NCI-H1048 (cell line): ENCODE data around the gene GPR27.

ENCODE experiments used
- DNase-seq: peaks from one replicate; lab custom pipeline; 2025; lab: John Stamatoyannopoulos, UW

Gene GPR27

GRCh38 chr3:71753701-71754609 is at the start of gene GPR27:
Gene GPR27 (plus strand): TSS chr3:71753855. CDS start chr3:71754050, 195 bp downstream.
- no peak for DNase-seq

DNA sequence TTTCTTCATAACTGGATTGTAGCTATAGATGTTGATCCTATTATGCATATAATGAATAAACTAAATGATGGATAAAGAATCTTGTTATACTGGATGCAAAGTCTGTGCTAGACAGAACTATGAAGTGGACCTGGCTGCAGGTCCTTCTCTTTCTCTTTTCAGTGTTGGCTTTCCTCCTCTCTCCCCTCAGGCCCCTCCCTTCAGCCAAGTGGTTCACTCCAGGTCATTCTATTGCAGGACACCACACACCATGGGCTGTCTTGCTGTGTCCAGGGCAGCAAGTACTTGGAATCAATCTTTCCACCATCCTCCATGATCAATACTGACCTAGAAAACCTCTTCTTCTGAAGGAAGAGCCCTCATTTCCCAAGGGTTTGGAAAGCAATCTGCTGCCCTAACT is 48.7 kb upstream of the GPR27 start:
- no peak for DNase-seq

DNA sequence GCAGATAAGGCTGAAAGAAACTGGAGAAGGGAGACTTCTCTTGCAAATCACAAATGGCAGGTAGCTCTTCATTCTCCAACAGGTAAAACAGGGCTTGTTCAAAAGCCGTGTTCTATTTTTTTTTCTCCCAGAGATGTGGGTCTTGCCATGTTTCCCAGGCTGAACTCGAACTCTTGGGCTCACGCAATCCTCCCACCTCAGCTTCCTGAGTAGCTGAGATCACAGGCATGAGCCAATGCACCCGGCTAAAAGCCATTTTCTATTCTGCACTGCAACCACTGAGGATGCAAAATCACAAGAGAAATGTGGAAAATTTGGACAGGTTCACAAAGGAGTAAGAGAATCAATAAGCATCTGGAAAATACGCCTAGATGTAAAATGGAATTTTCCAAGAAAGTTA is 48.0 kb upstream of the GPR27 start:
- DNase-seq, result no peak

DNA sequence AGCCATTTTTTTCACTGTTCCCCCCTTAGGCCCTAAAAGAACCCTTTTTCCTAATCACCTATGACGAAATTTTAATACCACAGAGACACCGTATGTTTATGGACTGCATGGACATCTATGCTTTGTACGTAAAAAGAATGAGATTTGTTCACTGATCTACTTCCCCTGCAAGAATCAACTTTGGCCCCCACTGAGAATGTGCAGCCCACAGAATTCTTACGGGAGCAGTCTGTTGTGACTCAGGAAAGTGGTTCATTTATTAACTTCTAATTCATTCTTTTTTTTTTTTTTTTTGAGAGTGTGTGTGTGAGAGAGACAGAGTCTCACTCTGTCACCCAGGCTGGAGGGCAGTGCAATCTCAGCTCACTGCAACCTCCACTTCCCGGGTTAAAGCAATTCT is 46.1 kb upstream of the GPR27 start:
- no peak for DNase-seq

GRCh38 chr3:71708476-71709105 is 45.1 kb upstream of the GPR27 start:
- no peak for DNase-seq

- no peak for DNase-seq
Observed at GRCh38 chr3:71709908-71710511, 43.6 kb upstream of the GPR27 start.

GRCh38 chr3:71710906-71711494 is 42.7 kb upstream of the GPR27 start:
- peak; percentile 45 for DNase-seq

DNA sequence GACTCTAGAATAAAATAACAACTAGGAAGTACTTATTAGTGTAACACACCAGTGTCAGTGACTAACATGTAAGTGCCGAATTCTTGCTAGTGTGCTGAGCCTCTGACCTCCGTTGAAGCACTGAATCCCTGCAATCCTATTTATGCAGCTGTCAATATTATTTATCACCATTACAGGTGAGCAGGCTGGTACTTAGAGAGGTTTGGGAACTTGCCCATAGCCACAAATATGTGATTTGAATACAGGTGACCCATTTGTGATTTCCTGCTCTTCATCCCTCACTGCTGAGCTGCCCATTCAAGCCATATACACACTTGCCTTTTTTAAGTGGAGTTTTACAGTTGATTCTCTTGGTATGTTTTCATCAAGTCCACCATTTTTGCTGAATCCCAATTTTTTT is 40.6 kb upstream of the GPR27 start:
- DNase-seq, result no peak

- no peak for DNase-seq
Observed at GRCh38 chr3:71714595-71714994, 39.1 kb upstream of the GPR27 start.

DNA sequence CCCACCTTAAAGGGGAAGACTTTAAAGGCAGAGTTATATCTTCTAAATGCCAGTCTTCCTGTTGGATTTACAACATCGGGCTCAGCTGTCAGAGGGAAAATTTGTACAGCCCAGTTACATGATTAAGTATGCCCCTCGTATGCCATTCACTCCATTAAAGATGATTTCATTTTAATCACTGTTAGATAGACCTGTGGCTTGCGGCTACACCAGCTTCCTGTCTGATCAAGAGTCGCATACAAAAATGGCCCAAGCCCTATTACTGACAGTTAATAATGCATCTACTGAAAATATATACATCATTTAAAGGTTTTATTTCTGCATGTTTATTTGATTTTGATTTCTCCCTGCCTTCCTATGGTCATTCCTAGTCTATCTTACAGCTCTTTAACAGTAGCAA is 35.6 kb upstream of the GPR27 start:
- DNase-seq, result no peak

- no peak for DNase-seq
Observed at GRCh38 chr3:71721002-71721401, 32.7 kb upstream of the GPR27 start.

DNA sequence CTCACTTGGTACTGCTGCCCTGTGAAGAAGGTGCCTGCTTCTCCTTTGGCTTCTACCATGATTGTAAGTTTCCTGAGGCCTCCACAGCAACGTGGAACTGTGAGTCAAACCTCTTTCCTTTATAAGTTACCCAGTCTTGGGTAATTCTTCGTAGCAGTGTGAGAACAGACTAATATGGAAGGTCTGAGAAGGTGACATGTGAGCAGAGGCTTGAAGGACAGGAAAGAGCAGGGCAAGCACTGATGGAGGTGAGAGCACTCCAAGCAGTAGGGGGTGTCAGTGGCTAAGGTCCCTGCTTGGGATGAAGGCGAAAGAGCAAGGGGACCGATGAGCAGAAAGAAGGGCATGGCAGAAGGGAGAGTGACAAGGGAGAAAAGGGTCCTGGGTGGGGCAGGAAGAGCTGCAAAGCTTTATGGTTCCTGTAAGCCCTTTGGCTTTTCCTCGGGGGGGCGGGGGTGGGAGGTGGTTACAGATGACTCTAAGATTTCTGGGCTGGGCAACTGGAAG is 32.0 kb upstream of the GPR27 start:
- no peak for DNase-seq

DNA sequence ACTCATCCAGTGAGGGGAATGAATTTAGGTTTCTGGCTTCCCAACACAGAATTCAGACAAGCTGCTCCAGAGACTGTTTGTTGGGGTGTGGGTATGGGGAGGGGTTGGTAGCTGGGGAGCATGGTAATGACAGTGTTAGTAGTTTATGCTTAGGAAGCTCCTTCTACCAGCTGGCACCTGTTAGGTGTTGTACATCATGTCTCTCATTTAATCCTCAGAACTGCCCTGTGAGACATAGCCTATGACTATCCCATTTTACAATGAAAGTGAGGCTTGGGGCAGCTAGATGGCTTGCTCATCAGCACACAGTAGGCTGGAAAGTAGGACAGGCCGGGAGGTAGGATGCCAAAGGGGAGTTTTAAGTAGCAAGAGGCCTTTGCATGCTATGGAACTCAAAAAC is 31.0 kb upstream of the GPR27 start:
- DNase-seq, result no peak

- DNase-seq, result no peak
Observed at GRCh38 chr3:71723452-71724170, 30.0 kb upstream of the GPR27 start.

- DNase-seq, result no peak
Observed at GRCh38 chr3:71724171-71724453, 29.5 kb upstream of the GPR27 start.

DNA sequence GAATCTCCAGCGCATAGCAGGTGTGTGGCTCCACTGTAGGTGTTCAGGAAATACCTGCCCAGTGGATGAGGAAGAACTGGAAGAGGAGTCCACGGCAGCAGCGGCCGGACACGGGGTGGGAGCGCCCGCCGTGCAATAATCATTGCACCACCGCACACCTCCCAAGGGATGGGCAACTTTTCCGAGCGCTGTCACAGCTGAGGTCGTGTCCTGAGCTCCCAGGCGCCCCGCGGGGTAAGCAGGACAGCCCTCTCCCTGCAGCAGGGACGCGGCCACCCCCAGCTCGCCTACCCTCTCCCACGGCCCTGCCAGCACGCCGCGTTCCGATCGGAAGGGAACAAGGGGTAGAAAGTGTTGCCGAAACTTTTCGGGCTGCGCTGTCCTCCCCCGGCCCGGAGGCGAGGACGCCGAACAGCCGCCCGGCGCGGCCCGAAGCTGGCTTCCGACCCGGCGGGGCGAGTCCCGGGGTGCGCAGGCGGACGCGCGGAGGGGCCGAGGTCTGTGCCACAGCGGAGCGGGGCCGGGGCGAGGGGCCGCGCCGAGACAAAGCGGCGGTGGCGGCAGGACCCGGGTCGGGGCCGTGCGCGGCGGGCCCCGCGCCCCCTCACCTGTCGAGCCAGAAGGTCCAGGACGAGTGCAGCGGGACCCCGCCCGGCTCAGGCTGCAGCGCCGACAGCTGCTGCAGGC is 28.9 kb upstream of the GPR27 start:
- no peak for DNase-seq

DNA sequence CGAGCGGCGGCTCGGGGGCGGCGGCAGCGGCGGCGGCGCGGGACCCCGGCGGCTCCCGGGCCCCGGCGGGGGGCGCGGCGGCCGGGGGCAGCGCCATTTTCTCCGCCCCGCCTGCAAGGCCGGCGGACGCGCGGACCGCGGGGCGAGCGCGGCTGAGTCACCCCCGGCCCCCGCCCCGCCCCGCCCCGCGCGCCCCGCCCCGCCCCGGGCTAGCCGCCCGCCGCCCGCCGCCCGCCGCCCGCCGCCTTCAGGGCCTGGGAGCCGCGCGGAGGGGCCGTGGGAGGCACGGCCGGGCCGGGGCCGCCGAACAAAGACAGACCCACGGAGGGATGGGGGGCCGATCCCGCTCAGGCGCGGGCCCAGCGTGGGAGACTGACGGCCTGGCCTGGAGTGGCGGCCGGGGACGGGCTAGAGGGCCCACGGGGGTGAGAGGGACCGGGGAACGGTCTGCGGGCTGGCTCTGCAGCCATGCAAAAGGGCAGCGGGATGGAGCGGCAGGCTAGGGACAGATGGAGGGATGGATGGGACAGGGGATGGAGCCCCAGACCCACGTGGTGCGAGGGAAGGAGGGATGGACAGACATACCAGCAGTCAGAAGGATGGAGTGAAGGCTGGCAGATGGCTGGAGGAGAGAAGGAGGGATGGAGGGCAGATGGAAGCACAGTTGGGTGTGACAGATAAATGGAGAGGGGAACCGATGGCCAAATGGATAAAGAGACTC is 28.2 kb upstream of the GPR27 start, which contains the start of gene EIF4E3:
EIF4E3 (minus strand) TSS at position 132 of the 721 bp plus-strand sequence; CDS start at position 97, 35 bp downstream.
- DNase-seq, result no peak

GRCh38 chr3:71726146-71726545 is 27.5 kb upstream of the GPR27 start:
- no peak for DNase-seq

- no peak for DNase-seq
Observed at GRCh38 chr3:71728632-71729342, 24.9 kb upstream of the GPR27 start.

DNA sequence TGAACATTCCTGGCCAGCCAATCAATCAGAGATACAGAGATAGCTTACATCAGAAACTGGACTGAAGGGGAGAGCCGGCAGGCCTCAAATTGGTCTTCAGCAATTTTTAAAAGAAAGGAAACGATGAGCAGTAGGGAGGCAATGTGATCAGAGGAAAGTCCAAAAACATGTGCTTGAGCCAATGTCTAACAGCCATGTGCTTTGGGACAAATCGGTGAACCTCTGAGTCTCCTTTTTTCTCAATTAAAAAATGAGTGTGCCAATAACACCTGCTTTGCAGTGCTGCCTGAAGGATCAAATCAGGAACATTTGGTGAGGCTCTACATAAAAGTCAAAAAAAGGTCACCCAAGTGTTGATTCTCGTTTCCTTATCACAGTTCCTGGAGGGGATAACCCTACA is 21.0 kb upstream of the GPR27 start:
- DNase-seq, result no peak
